ENCODE measurements around the gene ZMYND11.

The ZMYND11 gene

DNA sequence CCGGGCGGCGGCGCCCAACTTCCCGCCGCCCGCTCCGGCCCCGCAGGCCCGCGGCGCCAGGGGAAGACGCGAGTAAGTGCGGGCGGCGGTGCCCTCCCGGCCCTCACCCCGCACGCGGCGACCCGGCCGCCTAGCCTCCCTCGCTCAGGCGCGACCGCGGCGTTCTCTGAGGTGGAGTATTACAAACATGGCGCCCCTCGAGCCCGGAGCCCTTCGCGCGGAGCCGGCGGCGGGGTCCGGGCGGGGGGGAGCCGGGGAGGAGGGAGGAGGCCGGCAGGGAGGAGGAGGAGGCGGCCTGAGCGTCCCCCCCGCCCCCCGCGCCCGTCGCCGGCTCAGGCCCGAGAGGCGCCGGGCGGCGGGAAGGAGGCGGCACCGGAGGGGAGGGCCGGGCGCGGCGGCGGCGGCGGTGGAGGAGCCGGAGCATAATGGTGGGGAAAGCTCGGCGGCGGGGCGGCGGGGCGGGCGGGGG, at the start of gene ZMYND11:
Gene ZMYND11 (plus strand): TSS at position 324 of the 469 bp plus-strand sequence. CDS start 44,558 bp downstream, outside the sequence.
- peak within 1 kb of the TSS; percentile 74; the same call in 1 of the 2 replicates for H3K27ac ChIP-seq (ENCODE audit: low read depth, low read length)
- peak within 1 kb of the TSS; percentile 84 for H3K4me3 ChIP-seq (ENCODE audit: low read depth, low read length)
- peak within 1 kb of the TSS; percentile 89 for H3K9ac ChIP-seq (ENCODE audit: low read length)
- H3K9me3 ChIP-seq (ENCODE audit: control insufficient read depth, insufficient read depth, low read depth, low read length), result no peaks in the 10 kb centered on the region
- no peaks in the 10 kb centered on the region for H3K36me3 ChIP-seq (ENCODE audit: control insufficient read depth, insufficient read depth, low read length)
- H3K4me1 ChIP-seq (ENCODE audit: control insufficient read depth, insufficient read depth, low read length), result peaks cover 18% of the 10 kb centered on the region
- H3K27me3 ChIP-seq (ENCODE audit: control insufficient read depth, insufficient read depth, low read length), result peaks cover 22% of the 10 kb centered on the region

DNA sequence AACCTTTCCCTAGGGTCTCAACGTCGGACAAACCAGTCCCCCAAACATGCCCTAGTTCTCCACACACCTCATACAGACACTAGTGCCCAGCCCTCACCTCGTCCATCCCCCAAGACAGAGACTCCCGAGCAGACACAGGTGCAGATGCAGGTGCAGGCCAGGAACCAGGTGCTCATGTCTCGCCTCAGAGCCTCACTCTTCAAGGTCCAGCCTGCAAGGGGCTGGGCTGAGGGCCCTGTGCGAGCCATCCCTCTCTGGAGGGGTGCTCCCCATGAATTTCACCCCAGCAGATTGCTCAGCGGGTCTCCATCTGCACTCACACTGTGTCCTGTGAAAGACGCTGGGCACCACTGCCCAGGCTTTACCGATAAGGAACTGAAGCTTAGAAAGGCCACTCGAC, 49.2 kb upstream of the ZMYND11 start:
- no peaks in the 10 kb centered on the region for H3K4me1 ChIP-seq (ENCODE audit: control insufficient read depth, insufficient read depth, low read length)
- no peaks in the 10 kb centered on the region; the same call in 1 of the 2 replicates for H3K27me3 ChIP-seq (ENCODE audit: control insufficient read depth, insufficient read depth, low read length)
- H3K9me3 ChIP-seq (ENCODE audit: control insufficient read depth, insufficient read depth, low read depth, low read length), result no peaks in the 10 kb centered on the region
- H3K9ac ChIP-seq (ENCODE audit: low read length), result no peak overlapping the region
- no peak overlapping the region for H3K4me3 ChIP-seq (ENCODE audit: low read depth, low read length)
- no peak overlapping the region for H3K27ac ChIP-seq (ENCODE audit: low read depth, low read length)
- no peaks in the 10 kb centered on the region for H3K36me3 ChIP-seq (ENCODE audit: control insufficient read depth, insufficient read depth, low read length)

DNA sequence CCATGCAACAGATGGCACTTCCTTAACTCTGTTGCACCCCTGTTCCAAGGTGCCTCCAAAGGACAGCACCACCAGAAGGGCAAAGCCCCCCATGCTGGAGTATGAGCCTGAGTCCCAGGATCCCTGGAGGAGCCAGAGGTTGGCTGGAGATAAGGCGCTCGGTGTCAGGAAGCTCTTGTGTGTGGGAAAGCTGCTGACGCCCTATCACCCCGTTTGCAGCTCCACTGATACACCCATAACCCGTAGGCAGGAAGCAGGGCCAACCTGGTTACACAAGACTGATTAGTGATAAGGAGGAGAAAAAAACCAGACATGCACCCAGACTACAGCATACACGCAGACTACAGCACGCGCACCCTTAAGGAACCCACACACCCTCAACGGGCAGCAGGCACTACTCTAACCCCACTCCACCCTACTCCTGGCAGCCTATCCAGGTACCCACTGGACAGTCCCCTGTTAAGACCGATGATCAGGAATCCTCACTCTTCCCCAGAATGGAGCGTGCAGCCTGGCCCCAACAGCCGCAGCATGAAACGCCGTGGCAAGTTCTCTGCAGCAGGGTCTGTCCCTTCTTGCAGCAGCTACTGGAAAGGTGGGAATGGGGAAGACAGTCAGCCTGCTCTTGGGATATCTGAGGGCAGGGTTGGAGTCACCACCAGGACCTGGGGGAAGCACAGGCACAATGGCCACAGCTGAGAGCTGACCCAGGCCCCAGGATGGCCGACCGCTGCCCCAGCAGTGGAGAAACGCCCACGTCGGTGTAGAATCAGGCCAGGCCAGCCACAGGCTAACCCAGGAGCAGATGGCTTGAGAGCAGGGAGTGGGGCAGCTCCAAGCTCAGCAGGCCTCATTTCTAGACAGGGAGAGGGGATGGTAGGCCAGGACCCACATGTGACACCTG, 47.8 kb upstream of the ZMYND11 start:
- no peak overlapping the region for H3K27ac ChIP-seq (ENCODE audit: low read depth, low read length)
- no peak overlapping the region for H3K4me3 ChIP-seq (ENCODE audit: low read depth, low read length)
- no peaks in the 10 kb centered on the region for H3K9me3 ChIP-seq (ENCODE audit: control insufficient read depth, insufficient read depth, low read depth, low read length)
- no peaks in the 10 kb centered on the region for H3K36me3 ChIP-seq (ENCODE audit: control insufficient read depth, insufficient read depth, low read length)
- no peak overlapping the region for H3K9ac ChIP-seq (ENCODE audit: low read length)
- H3K27me3 ChIP-seq (ENCODE audit: control insufficient read depth, insufficient read depth, low read length), result no peaks in the 10 kb centered on the region; the same call in 1 of the 2 replicates
- no peaks in the 10 kb centered on the region for H3K4me1 ChIP-seq (ENCODE audit: control insufficient read depth, insufficient read depth, low read length)

GRCh38 chr10:88253-88652, 47.0 kb upstream of the ZMYND11 start:
- no peak overlapping the region for H3K9ac ChIP-seq (ENCODE audit: low read length)
- H3K27me3 ChIP-seq (ENCODE audit: control insufficient read depth, insufficient read depth, low read length), result no peaks in the 10 kb centered on the region; the same call in 1 of the 2 replicates
- no peaks in the 10 kb centered on the region for H3K9me3 ChIP-seq (ENCODE audit: control insufficient read depth, insufficient read depth, low read depth, low read length)
- H3K4me1 ChIP-seq (ENCODE audit: control insufficient read depth, insufficient read depth, low read length), result no peaks in the 10 kb centered on the region
- no peak overlapping the region for H3K27ac ChIP-seq (ENCODE audit: low read depth, low read length)
- no peaks in the 10 kb centered on the region for H3K36me3 ChIP-seq (ENCODE audit: control insufficient read depth, insufficient read depth, low read length)
- H3K4me3 ChIP-seq (ENCODE audit: low read depth, low read length), result no peak overlapping the region

DNA sequence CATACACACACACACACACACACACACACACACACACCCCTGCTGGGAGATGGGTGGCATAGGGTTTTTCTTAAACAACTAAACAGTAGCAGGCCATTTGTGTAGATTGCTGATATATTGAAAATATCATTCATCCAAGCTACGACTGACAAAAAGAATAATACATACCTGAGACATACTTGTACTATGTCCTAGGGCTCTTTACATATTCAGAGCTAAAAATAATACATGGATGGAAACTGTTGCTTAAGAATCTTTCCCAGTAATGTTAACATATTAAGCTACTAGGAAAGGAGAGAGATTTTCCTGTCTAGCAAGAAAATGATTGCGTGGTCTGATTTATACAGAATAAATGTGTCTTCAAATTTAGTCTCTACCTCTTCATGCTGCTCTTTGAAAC, 46.0 kb upstream of the ZMYND11 start:
- no peaks in the 10 kb centered on the region for H3K27me3 ChIP-seq (ENCODE audit: control insufficient read depth, insufficient read depth, low read length)
- H3K4me3 ChIP-seq (ENCODE audit: low read depth, low read length), result no peak overlapping the region
- no peak overlapping the region for H3K9ac ChIP-seq (ENCODE audit: low read length)
- H3K9me3 ChIP-seq (ENCODE audit: control insufficient read depth, insufficient read depth, low read depth, low read length), result no peaks in the 10 kb centered on the region
- H3K36me3 ChIP-seq (ENCODE audit: control insufficient read depth, insufficient read depth, low read length), result no peaks in the 10 kb centered on the region
- no peaks in the 10 kb centered on the region for H3K4me1 ChIP-seq (ENCODE audit: control insufficient read depth, insufficient read depth, low read length)
- no peak overlapping the region for H3K27ac ChIP-seq (ENCODE audit: low read depth, low read length)

DNA sequence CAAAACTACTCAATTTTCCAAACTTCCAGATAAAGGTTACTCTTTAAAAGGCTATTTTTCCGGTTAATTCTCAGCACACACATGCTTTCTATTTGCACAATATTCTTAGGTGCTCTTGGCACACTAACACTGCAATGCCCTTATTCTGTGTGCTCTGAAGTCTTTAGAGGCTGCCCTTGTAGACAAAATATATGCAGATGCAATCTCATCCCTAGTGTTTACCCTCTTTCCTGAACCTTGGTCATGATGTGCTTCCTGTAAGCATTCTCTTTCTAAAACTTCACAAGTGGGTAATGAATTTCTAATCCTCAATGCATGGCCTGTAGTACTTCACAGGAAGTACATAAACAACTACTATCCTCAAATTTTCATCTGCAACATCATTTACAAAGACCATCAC, 45.1 kb upstream of the ZMYND11 start:
- Histone ChIP-seq H3K36me3 (ENCODE audit: control insufficient read depth, insufficient read depth, low read length) (no peaks in the 10 kb centered on the region), H3K4me3 (ENCODE audit: low read depth, low read length) (no peak overlapping the region), H3K4me1 (ENCODE audit: control insufficient read depth, insufficient read depth, low read length) (no peaks in the 10 kb centered on the region), H3K9me3 (ENCODE audit: control insufficient read depth, insufficient read depth, low read depth, low read length) (0 out of 2 replicates have a peak, but pooled peaks cover 2% of the 10 kb centered on the region), H3K27me3 (ENCODE audit: control insufficient read depth, insufficient read depth, low read length) (no peaks in the 10 kb centered on the region), H3K9ac (ENCODE audit: low read length) (no peak overlapping the region), H3K27ac (ENCODE audit: low read depth, low read length) (no peak overlapping the region)

- H3K27ac ChIP-seq (ENCODE audit: low read depth, low read length), result no peak overlapping the region
- no peaks in the 10 kb centered on the region for H3K36me3 ChIP-seq (ENCODE audit: control insufficient read depth, insufficient read depth, low read length)
- H3K9ac ChIP-seq (ENCODE audit: low read length), result no peak overlapping the region
- no peaks in the 10 kb centered on the region for H3K4me1 ChIP-seq (ENCODE audit: control insufficient read depth, insufficient read depth, low read length)
- H3K27me3 ChIP-seq (ENCODE audit: control insufficient read depth, insufficient read depth, low read length), result no peaks in the 10 kb centered on the region
- H3K9me3 ChIP-seq (ENCODE audit: control insufficient read depth, insufficient read depth, low read depth, low read length), result peaks cover 12% of the 10 kb centered on the region
- no peak overlapping the region for H3K4me3 ChIP-seq (ENCODE audit: low read depth, low read length)
Measured at GRCh38 chr10:91313-91712, 43.9 kb upstream of the ZMYND11 start.

GRCh38 chr10:92153-92552, 43.1 kb upstream of the ZMYND11 start:
- peaks cover 20% of the 10 kb centered on the region for H3K9me3 ChIP-seq (ENCODE audit: control insufficient read depth, insufficient read depth, low read depth, low read length)
- no peak overlapping the region for H3K27ac ChIP-seq (ENCODE audit: low read depth, low read length)
- no peaks in the 10 kb centered on the region for H3K27me3 ChIP-seq (ENCODE audit: control insufficient read depth, insufficient read depth, low read length)
- no peak overlapping the region for H3K4me3 ChIP-seq (ENCODE audit: low read depth, low read length)
- no peaks in the 10 kb centered on the region for H3K4me1 ChIP-seq (ENCODE audit: control insufficient read depth, insufficient read depth, low read length)
- no peaks in the 10 kb centered on the region for H3K36me3 ChIP-seq (ENCODE audit: control insufficient read depth, insufficient read depth, low read length)
- H3K9ac ChIP-seq (ENCODE audit: low read length), result no peak overlapping the region

DNA sequence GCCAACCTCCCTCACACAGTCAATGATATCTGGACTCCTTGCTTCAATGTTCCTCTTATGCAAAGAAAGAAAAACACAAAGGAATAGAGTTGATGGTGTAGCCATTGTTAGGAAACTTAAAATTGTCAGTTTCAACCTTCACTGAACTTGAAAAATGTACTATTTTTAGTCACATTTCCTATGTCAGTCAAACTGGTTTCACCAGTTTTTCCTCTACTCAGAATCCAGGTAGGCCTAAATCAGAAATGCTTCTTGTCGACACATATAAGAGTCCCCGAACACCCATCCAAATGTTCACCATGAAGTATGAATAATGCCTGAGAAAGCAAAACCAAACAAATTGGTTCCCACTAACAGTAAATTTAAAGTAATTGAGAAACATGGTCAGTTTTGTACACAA, 42.4 kb upstream of the ZMYND11 start:
- H3K4me1 ChIP-seq (ENCODE audit: control insufficient read depth, insufficient read depth, low read length), result no peaks in the 10 kb centered on the region
- no peak overlapping the region for H3K27ac ChIP-seq (ENCODE audit: low read depth, low read length)
- H3K27me3 ChIP-seq (ENCODE audit: control insufficient read depth, insufficient read depth, low read length), result no peaks in the 10 kb centered on the region

GRCh38 chr10:94613-95012, 40.6 kb upstream of the ZMYND11 start:
- no peaks in the 10 kb centered on the region for H3K4me1 ChIP-seq (ENCODE audit: control insufficient read depth, insufficient read depth, low read length)
- no peaks in the 10 kb centered on the region for H3K27me3 ChIP-seq (ENCODE audit: control insufficient read depth, insufficient read depth, low read length)
- no peak overlapping the region for H3K27ac ChIP-seq (ENCODE audit: low read depth, low read length)
- no peaks in the 10 kb centered on the region for H3K36me3 ChIP-seq (ENCODE audit: control insufficient read depth, insufficient read depth, low read length)
- H3K9ac ChIP-seq (ENCODE audit: low read length), result no peak overlapping the region
- H3K4me3 ChIP-seq (ENCODE audit: low read depth, low read length), result no peak overlapping the region
- H3K9me3 ChIP-seq (ENCODE audit: control insufficient read depth, insufficient read depth, low read depth, low read length), result peaks cover 32% of the 10 kb centered on the region

More for the DNA sequence above, 42.4 kb upstream of the ZMYND11 start:
- Histone ChIP-seq H3K4me3 (ENCODE audit: low read depth, low read length) (no peak overlapping the region), H3K9me3 (ENCODE audit: control insufficient read depth, insufficient read depth, low read depth, low read length) (peaks cover 26% of the 10 kb centered on the region), H3K36me3 (ENCODE audit: control insufficient read depth, insufficient read depth, low read length) (no peaks in the 10 kb centered on the region), H3K9ac (ENCODE audit: low read length) (no peak overlapping the region)

DNA sequence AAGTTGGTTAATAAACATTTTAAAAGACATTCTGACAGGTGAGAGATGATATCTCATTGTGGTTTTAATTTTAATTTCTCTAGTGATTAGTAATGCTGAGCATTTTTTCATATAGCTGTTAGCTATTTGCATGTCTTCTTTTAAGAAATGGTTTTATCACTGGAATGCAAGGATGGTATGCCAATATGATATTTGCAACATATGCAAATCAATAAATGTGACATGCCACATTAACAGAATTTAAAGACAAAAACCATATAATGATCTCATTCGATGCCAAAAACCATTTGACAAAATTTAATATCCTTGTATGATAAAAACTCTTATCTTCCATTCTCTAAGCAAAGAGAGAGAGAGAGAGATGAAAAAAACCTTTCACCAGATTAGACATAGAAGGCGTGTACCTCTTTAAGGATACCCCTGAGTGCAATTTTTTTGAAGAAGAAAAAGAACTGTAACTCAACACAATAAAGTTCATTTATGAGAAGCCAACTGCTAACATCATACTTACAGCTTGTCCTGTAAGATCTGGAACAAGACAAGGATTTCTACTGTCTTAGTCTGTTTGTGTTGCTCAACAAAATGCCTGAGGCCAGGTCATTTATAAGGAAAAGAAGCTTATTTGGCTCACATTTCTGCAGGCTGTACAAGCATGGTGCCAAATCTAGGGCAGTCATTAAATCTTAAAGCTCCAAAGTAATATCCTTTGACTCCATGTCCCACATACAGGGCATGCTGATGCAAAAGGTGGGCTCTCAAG, 39.7 kb upstream of the ZMYND11 start:
- Histone ChIP-seq H3K27me3 (ENCODE audit: control insufficient read depth, insufficient read depth, low read length) (no peaks in the 10 kb centered on the region), H3K9ac (ENCODE audit: low read length) (no peak overlapping the region), H3K9me3 (ENCODE audit: control insufficient read depth, insufficient read depth, low read depth, low read length) (peaks cover 32% of the 10 kb centered on the region), H3K27ac (ENCODE audit: low read depth, low read length) (no peak overlapping the region), H3K36me3 (ENCODE audit: control insufficient read depth, insufficient read depth, low read length) (no peaks in the 10 kb centered on the region), H3K4me3 (ENCODE audit: low read depth, low read length) (no peak overlapping the region), H3K4me1 (ENCODE audit: control insufficient read depth, insufficient read depth, low read length) (no peaks in the 10 kb centered on the region)

Data from HUES6 (cell line).